ENCODE measurements around the gene HAGH. TPM values are rescaled to one million over a fixed set of nuclear protein-coding genes. Genes with fewer than 3 reads are reported as not detected.

Gene HAGH
- total RNA-seq (2011; cell fraction: chromatin; rRNA removed; ENCODE audit: low replicate concordance), result 14.1 and 33.3 TPM in 2 replicates
- total RNA-seq (2011; cell fraction: nucleolus; rRNA removed), result 26.0 and 29.5 TPM in 2 replicates
- total RNA-seq (2011; cell fraction: nucleoplasm; rRNA removed), result 15.7 and 17.2 TPM in 2 replicates
- 25.5 and 32.6 TPM in 2 replicates for total RNA-seq (2014; rRNA removed)
- 5.6 and 7.2 TPM in 2 replicates for total RNA-seq (2014; rRNA removed; fragmentation: Illumina TruSeq; extraction: Trizol)
- 11.2 and 13.8 TPM in 2 replicates for total RNA-seq (2015; rRNA removed; fragmentation: Illumina TruSeq; extraction: Trizol)
- total RNA-seq (2021), result 18.9 and 23.5 TPM in 2 replicates
- 16.8 and 23.4 TPM in 2 replicates for polyA plus RNA-seq (2011; rRNA removed)
- 31.4 and 46.2 TPM in 2 replicates for polyA plus RNA-seq (2011; cell fraction: cytosol; rRNA removed)
- polyA plus RNA-seq (2011; cell fraction: nucleus; rRNA removed), result 31.5 and 38.2 TPM in 2 replicates
- polyA plus RNA-seq (2012), result 14.9 and 41.4 TPM in 2 replicates
- polyA plus RNA-seq (2014; fragmentation: Illumina TruSeq; extraction: Trizol), result 17.6 and 19.6 TPM in 2 replicates
- under 1 TPM; 0.46 to 0.67 TPM for polyA plus RNA-seq (2014; fragmentation: Nextera tagmentation; extraction: Ambion mirVana)
- 35.1 and 36.8 TPM in 2 replicates for polyA plus RNA-seq (2014; rRNA removed)
- polyA minus RNA-seq (2011; rRNA and poly(A)+ RNA removed), result 5.1 and 9.7 TPM in 2 replicates
- 9.7 and 12.0 TPM in 2 replicates for polyA minus RNA-seq (2011; cell fraction: cytosol; rRNA and poly(A)+ RNA removed)
- 9.0 and 11.1 TPM in 2 replicates for polyA minus RNA-seq (2011; cell fraction: nucleus; rRNA and poly(A)+ RNA removed)
- Bru-seq, nascent RNA, result percentile 50 among the genes with signal in this experiment
- percentile 44 among the genes with signal in this experiment for BruChase-seq, experiment 1, labeled RNA remaining after a 2-hour chase
- percentile 44 among the genes with signal in this experiment for BruChase-seq, experiment 2, labeled RNA remaining after a 6-hour chase
- long read RNA-seq, experiment 1, transcript HAGH-201 (10 exons, 1,257 nt), result major isoform, 12 of 47 reads
- long read RNA-seq, experiment 1, transcript HAGH-202 (9 exons, 2,984 nt), result minor isoform, 8 of 47 reads
- long read RNA-seq, experiment 1, partial matches to known transcripts, result 9 of 47 reads
- long read RNA-seq, experiment 1, other reads (novel, unspliced or antisense), result 17 of 47 reads
- long read RNA-seq, experiment 2, transcript HAGH-201 (10 exons, 1,257 nt), result minor isoform, 6 of 35 reads
- long read RNA-seq, experiment 2, transcript HAGH-202 (9 exons, 2,984 nt), result major isoform, 10 of 35 reads
- long read RNA-seq, experiment 2, partial matches to known transcripts, result 3 of 35 reads
- long read RNA-seq, experiment 2, other reads (novel, unspliced or antisense), result 14 of 35 reads
- long read RNA-seq, experiment 3, transcript HAGH-202 (9 exons, 2,984 nt), result major isoform, 7 of 11 reads
- long read RNA-seq, experiment 3, partial matches to known transcripts, result 2 of 11 reads
- long read RNA-seq, experiment 3, other reads (novel, unspliced or antisense), result 1 of 11 reads

- intact Hi-C loops (cut with micrococcal nuclease) (no loop called here), in situ Hi-C loops (cut with MboI) (no loop called here)
- Histone ChIP-seq H3K79me2 (ENCODE audit: control insufficient read depth, insufficient read depth, low read length) (peaks cover 21% of the 10 kb centered on the region), H3K27me3 (ENCODE audit: control insufficient read depth in 2 of 2, insufficient read depth in 2 of 2, low read length in 2 of 2) (no peaks in the 10 kb centered on the region), H3K4me1 (replicated peaks in 1 of 2; ENCODE audit: control insufficient read depth in 2 of 2, insufficient read depth in 2 of 2, low read length in 2 of 2) (peaks cover 16 to 33% of the 10 kb centered on the region in 2 experiments; a peak in 4 of 5 replicates), H2AFZ (ENCODE audit: low read depth, low read length) (peak within 1 kb of the TSS; percentile 99), H3K4me2 (ENCODE audit: insufficient read depth, low read length) (peak within 1 kb of the TSS; percentile 100), H4K20me1 (replicated peaks; ENCODE audit: control insufficient read depth, insufficient read depth, low read length) (peaks cover 9% of the 10 kb centered on the region), H3K36me3 (ENCODE audit: control insufficient read depth, insufficient read depth, low read length) (peaks cover 13% of the 10 kb centered on the region; the same call in 2 of the 3 replicates), H3K4me3 (peak within 1 kb of the TSS; percentile 68), H3K9me3 (replicated peaks; ENCODE audit: control insufficient read depth, insufficient read depth, low read depth, low read length) (no peaks in the 10 kb centered on the region), H3K9ac (ENCODE audit: insufficient read depth in 1 of 2, low read depth in 2 of 2, low read length in 2 of 2) (peak within 1 kb of the TSS; percentile 72 to 87), H3K27ac (ENCODE audit: extremely low read depth, low read depth, low read length) (peak within 1 kb of the TSS; percentile 73), H3K9me1 (ENCODE audit: control insufficient read depth, insufficient read depth, low read length) (no peaks in the 10 kb centered on the region)
- WGBS (ENCODE audit: insufficient coverage, low coverage, missing lambda C conversion rate), result under 1% methylated on average over 76 of the region's 104 CpGs
- ATAC-seq, result peak; percentile 96
- ChIA-PET POLR2A (interaction anchor here (0.6 to 2.5 kb wide), 12 partner anchors 12 to 448 kb away, joined by 3 to 8 read pairs (median 3); partner anchors contain the start of genes EME2, MRPS34, NME3 and RPS2), CTCF (ENCODE audit: low intra/inter-chr PET ratio) (no interaction called here)
- peak; percentile 96 to 100 (median 100) for DNase-seq (ENCODE audit: extremely low read depth in 1 of 4, low spot score in 3 of 4)
- peak; percentile 95 for FAIRE-seq
- BruUV-seq (replicated peaks), result no TSS peak
- TF ChIP-seq FOXP1 (CRISPR knock-in tag; IDR thresholded peaks at IDR 0.05), result peak; percentile 91
- peak in 1 of 2 experiments; percentile 89; a peak in 2 of 4 replicates for TF ChIP-seq TRIM24 (IDR thresholded peaks at IDR 0.05)
- TF ChIP-seq CXXC5 (CRISPR knock-in tag; IDR thresholded peaks at IDR 0.05), result peak; percentile 94
- no peak for TF ChIP-seq MED1 (CRISPR knock-in tag; IDR thresholded peaks at IDR 0.05; ENCODE audit: borderline replicate concordance)
- no peak for TF ChIP-seq SLC30A9 (CRISPR knock-in tag; IDR thresholded peaks at IDR 0.05)
- no peak for TF ChIP-seq NCOA4 (IDR thresholded peaks at IDR 0.05; ENCODE audit: partially characterized antibody)
- no peak for TF ChIP-seq ID3 (CRISPR knock-in tag; IDR thresholded peaks at IDR 0.05)
- peak; percentile 79; the same call in 1 of the 2 replicates for TF ChIP-seq ID3 (tag; IDR thresholded peaks at IDR 0.05)
- no peak for TF ChIP-seq HMG20A (CRISPR knock-in tag; conservative IDR thresholded peaks at IDR 0.05)
- TF ChIP-seq ZNF224 (CRISPR knock-in tag; IDR thresholded peaks at IDR 0.05), result 0 out of 2 replicates have a peak, but pooled peaks have one; percentile 67
- peak in 1 of 2 experiments; percentile 82; a peak in 3 of 4 replicates for TF ChIP-seq RCOR1 (IDR thresholded peaks at IDR 0.05; ENCODE audit: borderline replicate concordance in 1 of 2, low read depth in 2 of 2, low read length in 2 of 2)
- TF ChIP-seq ZNF23 (CRISPR knock-in tag; IDR thresholded peaks at IDR 0.05), result no peak
- 0 out of 4 replicates have a peak, but pooled peaks of 1 of the 2 experiments have one; percentile 20 for TF ChIP-seq SIX5 (IDR thresholded peaks at IDR 0.05; ENCODE audit: borderline replicate concordance in 1 of 2, insufficient read depth in 1 of 2, low read depth in 1 of 2, low read length in 2 of 2)
- TF ChIP-seq POLR2G (IDR thresholded peaks at IDR 0.05; ENCODE audit: low read depth, low read length), result peak; percentile 89
- peak; percentile 60; the same call in 1 of the 2 replicates for TF ChIP-seq ZEB2 (IDR thresholded peaks at IDR 0.05)
- peak; percentile 67 for TF ChIP-seq ZBTB17 (CRISPR knock-in tag; IDR thresholded peaks at IDR 0.05)
- no peak for TF ChIP-seq BRD4 (IDR thresholded peaks at IDR 0.05)
These were observed at the start of gene HAGH, which contains the start of gene FAHD1 for GRCh38 chr16:1826691-1827573. Gene HAGH (minus strand): TSS chr16:1826825. CDS start chr16:1826787, 38 bp downstream. Gene FAHD1 (plus strand): TSS chr16:1827206. CDS start chr16:1827239, 33 bp downstream.

Measured in K562 (cell line).